Activated naive CD4-positive, alpha-beta T cell treated with Interleukin-2 at 50 U/mL for 16 hours (primary cell): ENCODE measurements around the gene NOP53.
"Not testable (repeated sequence)": the region's sequence is repeated elsewhere in the genome, so short reads cannot be mapped to it uniquely, and the experiment has no call there.

Experiments
- DNase-seq: peaks from one replicate; pipeline ENCODE4 v3.0.0-alpha.2; 2020

The NOP53 gene

DNA sequence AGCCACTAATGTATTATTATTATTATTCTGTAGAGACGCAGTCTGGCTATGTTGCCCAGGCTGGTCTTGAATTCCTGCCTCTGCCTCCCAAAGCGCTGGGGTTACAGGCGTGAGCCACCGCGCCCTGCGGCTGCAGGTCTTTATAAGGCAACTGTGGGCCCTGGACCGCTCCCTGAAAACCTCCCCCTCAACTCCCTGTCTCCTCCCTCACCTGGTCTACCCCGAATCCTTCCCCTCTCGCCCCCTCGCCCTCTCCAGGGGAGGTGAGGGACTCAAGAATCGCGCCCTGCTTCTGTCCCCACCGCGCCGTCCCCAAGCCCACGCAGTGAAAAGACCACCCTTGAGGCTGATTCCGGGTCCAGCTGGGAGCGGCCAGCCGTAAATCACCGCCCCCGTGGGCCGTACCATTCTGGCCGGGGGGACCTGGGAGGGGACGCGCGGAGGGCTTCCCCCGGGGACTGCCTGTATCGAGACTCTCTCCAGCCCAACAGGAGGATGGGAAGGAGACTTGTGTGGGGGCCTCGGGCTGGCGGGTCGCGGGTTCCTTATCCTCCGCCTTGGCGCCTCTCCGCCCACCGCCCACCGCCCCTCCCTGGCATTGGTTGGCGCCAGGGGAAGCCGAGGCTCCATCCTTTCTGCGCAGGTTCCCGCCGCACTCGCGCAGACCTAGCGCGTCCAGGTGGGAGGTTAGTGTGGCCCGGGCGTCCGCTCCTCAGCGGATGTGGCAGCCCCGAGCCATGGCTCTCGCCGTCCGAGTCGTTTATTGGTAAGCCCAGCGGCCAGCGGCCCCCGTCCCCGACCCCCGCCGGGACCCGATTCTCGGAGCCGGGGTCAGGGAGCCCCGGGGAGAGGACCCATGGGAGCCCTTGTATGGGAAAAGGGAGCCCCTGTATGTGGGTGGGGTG, 33.0 kb downstream of the NOP53 start, which contains the start of gene SELENOW:
Gene SELENOW (plus strand): TSS at position 655 of the 905 bp plus-strand sequence. CDS start 83 bp downstream, at position 738.
- DNase-seq: peak; percentile 81

- peak; percentile 26 for DNase-seq
Observed at GRCh38 chr19:47778954-47779351, 33.6 kb downstream of the NOP53 start.

DNA sequence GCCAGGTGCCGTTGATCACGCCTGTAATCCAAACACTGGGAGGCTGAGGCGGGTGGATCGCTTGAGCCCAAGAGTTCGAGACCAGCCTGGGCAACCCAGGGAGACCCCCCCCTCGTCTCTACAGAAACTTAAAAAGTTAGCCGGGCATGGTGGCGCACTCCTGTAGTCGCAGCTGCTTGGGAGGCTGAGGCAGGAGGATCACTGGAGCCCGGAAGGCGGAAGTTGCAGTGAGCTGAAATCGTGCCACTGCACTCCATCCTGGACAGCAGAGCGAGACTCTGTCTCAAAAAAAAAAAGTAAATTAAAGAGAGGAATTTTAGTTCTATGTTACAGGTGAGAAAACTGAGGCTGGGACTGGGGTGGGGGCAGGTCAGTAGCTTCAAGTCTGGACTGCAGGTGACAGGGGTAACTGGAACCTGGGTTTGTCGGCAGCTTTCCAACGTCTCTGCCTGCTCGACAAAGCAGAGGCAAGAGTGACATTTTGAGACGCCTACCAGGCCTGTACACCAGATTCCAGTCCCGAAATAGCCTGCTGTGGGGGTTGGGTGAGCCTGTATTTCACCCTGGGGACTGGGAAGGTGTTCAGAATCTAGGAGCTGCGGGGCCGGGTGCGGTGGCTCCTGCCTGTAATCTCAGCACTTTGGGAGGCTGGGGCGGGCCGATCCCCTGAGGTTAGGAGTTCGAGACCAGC, 34.3 kb downstream of the NOP53 start:
- DNase-seq: no peak

GRCh38 chr19:47780215-47780551, 34.8 kb downstream of the NOP53 start:
- no peak for DNase-seq

GRCh38 chr19:47781590-47782262, 36.4 kb downstream of the NOP53 start:
- DNase-seq: no peak

DNA sequence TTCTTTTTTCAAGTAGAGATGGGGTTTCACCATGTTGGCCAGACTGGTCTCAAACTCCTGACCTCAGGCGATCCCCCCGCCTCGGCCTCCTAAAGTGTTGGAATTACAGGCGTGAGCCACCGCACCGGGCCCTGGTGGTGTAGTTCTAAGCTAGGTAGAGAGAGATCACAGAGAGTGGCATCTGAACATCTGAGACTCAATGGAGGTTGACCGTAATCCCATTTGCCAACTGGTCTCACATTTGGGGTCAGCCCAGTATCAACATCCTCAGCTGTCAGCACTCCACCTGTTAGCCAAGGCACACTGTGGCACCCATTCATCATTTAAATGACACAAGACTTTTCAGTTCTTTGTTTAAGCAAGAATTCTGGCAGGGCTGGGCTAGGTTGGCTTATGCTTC, 41.2 kb downstream of the NOP53 start:
- DNase-seq: no peak

DNA sequence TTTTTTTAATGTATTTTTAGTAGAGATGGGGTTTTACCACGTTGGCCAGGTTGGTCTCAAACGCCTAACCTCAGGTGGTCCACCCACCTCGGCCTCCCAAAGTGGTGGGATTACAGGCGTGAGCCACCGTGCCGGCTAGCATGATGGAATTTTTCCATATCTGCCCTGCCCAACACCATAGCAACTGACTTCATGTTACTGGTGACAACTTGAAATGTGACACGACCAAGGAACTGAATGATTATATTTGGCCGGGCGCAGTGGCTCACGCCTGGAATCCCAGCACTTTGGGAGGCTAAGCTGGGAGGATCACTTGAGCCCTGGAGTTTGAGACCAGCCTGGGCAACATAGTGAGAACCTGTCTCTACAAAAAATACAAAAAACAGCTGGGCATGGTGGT, 42.0 kb downstream of the NOP53 start:
- not testable (repeated sequence) for DNase-seq

GRCh38 chr19:47789811-47790210, 44.5 kb downstream of the NOP53 start:
- not testable (repeated sequence) for DNase-seq

GRCh38 chr19:47790398-47790814, 45.1 kb downstream of the NOP53 start:
- DNase-seq: peak; percentile 85

DNA sequence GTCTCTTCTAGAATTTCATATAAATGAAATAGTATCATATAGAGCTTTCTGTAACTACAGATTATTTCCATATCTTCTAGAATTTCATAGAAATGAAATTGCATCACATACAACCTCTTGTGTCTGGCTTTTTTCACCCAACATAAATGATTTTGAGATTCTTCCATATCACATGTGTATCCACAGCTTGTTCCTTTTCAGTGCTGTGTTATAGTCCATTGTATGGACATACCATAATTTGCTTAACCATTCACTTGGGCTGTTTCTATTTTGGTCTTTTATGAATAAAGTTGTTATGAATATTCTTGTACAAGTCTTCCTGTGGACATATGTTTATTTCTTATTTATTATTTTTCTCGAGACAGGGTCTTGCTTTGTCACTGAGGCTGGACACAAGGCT, 47.3 kb downstream of the NOP53 start:
- DNase-seq: no peak

DNA sequence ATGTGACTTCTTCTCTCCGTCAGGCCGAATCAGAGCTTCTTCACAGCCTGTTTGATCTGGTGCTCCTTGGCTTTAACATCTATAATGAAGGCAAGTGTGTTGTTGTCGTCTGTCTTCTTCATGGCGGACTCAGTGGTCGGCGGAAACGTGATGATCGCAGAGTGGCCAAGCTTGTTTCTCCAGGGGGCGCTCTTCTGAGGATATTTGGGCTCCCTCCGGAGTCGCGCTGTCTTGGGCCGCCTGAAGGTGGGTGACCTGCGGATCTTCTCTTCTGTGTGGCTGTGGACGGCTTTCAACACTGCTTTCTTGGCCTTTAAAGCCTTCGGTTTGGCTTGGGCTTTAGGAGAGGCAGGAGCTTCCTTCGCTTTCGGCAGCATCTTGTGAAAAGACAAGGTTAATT, 49.2 kb downstream of the NOP53 start:
- no peak for DNase-seq

- no peak for DNase-seq
Observed at GRCh38 chr19:47796785-47797184, 51.4 kb downstream of the NOP53 start.

- DNase-seq: no peak
Observed at GRCh38 chr19:47797996-47798903, 52.9 kb downstream of the NOP53 start.

DNA sequence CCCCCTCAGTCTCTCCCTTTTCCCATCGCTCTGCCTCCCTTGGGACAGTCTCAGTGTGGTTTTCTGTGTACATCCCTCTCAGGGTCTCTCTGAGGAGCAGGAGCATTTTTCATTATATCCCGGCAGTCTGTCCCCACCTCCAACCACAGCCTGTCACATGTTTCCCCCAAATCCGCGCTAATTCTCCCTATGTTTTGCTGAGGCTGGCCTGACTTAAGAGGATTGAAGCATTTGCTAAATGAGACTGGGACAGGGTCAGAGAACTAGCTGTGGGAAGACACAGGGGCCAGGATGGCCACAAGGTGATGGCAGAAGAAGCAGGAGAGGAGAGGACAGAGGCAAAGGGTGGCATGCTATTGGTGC, 53.5 kb downstream of the NOP53 start:
- DNase-seq: no peak

- DNase-seq: no peak
Observed at GRCh38 chr19:47801270-47801669, 55.9 kb downstream of the NOP53 start.

GRCh38 chr19:47802521-47803043, 57.2 kb downstream of the NOP53 start:
- no peak for DNase-seq

- not testable (repeated sequence) for DNase-seq
Observed at GRCh38 chr19:47803148-47803547, 57.8 kb downstream of the NOP53 start.

GRCh38 chr19:47803671-47804070, 58.3 kb downstream of the NOP53 start:
- DNase-seq: not testable (repeated sequence)

GRCh38 chr19:47804451-47804850, 59.1 kb downstream of the NOP53 start, which contains the start of gene TPRX1:
TSS of gene TPRX1 (minus strand) at chr19:47804551. CDS start at chr19:47804539, 12 bp downstream.
- not testable (repeated sequence) for DNase-seq

DNA sequence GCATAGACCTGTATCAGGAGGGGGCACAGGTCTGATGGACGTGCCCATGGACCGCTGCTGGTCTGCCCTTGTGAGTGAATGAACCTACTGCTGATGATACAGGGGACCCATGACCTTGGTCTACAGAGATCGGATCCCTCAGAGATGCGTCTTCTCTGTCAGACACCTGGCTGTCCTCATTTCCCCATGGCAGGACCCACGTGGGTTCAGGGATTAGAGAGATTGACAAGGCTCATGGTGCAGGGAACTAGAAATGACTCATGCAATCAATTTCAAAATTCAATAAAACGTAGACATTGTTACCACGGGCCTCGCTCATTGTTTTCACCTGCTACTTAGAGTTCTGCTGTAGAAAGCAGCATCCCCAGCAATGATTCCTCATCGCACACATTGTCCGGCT, 60.0 kb downstream of the NOP53 start:
- DNase-seq: no peak

GRCh38 chr19:47806435-47806834, 61.1 kb downstream of the NOP53 start:
- DNase-seq: no peak
